Skin of body (tissue), 2 donors: ENCODE data around the gene KIAA0513. TPM values are rescaled to one million over a fixed set of nuclear protein-coding genes. Genes with fewer than 3 reads are reported as not detected.

ENCODE experiments used
- DNase-seq: peaks from one replicate; lab custom pipeline; 2025; lab: John Stamatoyannopoulos, UW
- total RNA-seq: library from RNA; depleted of rRNA; stranded (reverse); fragments of >200 nt; gene quantifications from one replicate; pipeline ENCODE4 v1.2.3, GENCODE V29; 2014

KIAA0513 gene
- total RNA-seq, 1 donor from 2014 or later: 8.4 TPM

DNA sequence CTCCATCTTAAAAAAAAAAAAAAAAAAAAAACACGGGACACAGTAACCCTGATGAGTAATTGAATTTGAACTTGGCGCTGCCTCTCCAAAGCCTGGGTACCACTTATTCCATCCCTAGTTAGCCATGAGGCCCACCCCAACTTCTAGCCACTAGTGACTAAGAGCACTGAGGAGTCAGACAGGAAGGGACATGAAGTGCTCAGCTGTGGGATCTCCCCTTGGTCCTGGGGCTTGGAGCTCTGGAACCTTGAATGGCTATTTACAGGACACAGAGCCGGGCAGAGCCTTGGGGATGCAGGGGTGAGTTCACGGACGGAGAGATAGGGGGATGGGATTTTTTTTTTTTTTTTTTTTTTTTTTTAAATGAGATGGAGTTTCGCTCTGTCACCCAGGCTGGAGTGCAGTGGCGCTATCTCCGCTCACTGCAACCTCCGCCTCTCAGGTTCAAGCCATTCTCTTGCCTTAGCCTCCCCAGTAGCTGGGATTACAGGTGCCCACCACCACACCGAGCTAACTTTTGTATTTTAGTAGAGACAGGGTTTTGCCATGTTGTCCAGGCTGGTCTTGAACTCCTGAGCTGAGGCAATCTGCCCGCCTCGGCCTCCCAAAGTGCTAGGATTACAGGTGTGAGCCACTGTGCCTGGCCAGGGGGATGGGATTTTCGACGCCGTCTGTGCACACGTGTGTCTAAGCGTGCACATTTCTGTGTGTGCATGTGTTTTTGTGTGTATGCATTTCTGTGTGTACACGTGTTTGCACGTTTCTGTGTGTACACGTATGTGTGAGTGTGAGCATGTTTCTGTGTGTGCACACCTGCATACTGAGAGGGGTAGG, 105.1 kb downstream of the KIAA0513 start:
- DNase-seq: no peak

DNA sequence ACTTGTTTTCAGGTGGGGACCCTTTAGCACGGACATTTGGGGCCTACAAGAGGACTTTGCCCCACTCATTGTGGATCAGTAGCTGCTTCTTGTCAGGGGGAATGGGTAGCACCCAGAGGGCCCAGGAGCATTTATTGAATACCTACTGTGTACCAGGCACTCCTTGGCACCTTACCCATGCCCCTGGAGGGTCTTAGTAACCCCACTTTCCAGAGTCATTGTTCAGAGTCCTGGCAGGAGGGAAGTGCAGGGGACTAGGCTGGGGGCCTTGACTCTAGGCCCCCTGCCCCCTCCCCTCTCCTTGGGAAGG, 105.7 kb downstream of the KIAA0513 start:
- DNase-seq: no peak

DNA sequence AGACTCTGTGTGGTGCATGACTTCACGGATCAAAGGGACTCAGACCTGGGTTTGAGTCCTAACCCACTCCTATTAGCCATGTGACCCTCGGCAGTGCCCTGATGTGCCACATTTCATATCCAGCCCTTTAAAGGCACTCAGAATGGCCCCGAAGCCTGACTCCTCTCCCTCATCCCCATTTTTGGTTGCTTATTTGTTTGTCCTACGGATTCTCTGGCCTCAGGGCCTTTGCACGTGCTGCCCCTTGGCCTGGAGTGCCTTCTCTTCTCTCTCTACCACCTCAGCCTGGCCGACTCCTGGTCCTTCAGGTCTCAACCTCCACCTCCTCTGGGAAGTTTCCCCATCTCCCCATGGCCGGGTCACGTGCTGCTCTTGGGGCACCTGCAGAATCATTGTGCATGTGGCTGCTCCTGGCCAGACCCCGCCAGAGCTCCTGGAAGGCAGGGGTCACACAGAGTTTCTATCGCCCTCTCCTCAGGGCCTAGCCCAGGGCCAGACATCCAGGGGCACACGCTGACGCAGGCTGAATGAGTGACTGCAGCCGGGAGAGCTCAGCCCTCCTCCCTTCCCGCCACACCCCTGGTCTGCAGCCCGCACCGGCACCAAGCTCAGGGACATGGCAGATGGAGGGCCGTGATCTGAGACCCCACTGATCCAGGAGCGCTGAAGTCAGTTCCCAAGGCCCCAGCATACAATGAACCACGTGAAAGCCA, 106.6 kb downstream of the KIAA0513 start:
- DNase-seq: no peak

DNA sequence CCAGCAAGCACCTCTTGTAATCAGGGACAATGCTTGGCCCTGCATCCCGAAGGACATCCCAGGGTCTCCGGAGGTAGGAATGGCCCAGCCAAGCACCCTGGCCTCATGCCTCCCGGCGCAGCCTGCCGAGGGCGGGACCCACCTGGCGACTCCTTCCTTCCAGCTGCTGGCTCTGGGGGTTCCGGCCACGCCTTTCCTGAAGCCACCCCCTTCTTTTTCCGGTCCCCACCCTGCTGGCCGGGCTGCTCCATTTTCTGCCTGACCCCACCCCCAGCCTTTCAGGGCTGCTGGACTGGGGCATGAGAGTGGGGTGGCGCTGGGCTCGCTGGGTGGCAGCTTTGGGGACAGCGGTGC, 107.2 kb downstream of the KIAA0513 start:
- no peak for DNase-seq

DNA sequence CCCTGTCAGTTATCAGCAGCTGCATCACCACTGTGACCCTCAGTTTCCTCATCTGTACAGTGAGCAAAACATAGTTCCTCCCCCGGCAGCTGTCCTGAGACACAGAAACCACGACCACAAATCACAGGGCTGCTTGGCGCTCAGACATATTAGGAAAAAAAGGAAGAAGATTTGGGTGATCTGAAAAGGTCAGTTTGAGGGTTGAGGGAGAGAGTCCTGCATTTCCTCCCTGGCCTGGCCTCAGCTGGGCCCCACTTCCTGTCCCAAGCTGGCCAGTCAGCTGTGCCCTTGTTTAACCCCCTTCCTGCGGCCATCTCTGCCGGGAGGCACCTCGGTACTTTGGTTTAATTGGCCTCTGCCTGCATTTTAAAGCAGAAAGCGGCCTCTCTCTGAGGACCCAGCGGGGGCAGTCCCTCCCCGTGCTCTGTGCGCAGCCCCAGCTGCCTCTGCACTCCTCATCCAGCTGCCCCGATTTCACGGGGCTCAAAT, 108.7 kb downstream of the KIAA0513 start:
- no peak for DNase-seq

DNA sequence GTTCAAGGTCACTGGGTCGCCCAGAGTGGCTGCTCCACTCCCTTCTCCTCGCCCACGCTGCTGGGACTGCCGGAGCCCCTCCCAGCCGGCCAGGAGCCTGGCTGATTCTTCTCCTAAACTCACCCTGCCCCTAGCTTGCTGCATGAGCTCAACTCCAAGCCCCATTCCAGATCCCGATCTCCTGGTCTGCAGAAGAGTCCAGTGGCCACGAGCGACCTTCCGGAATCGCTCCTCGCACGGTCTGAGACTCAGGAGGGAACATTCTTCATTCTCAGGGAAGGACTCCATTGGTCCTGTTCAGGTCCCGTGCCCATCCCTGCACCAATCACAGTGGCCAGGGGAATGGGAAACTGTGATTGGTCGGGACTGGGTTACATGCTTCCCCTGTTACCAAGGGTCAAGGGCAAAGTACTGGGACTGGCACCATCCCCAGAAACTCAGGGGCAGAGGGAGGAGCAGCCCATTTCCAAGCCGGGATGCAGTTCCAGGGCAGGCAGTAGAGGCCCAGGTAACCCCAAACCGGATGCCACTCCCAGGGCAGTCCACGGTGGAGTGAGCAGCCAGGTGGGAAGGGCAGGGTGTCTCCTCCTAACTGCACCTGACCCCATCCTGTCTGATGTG, 109.2 kb downstream of the KIAA0513 start:
- DNase-seq: peak; percentile 39

DNA sequence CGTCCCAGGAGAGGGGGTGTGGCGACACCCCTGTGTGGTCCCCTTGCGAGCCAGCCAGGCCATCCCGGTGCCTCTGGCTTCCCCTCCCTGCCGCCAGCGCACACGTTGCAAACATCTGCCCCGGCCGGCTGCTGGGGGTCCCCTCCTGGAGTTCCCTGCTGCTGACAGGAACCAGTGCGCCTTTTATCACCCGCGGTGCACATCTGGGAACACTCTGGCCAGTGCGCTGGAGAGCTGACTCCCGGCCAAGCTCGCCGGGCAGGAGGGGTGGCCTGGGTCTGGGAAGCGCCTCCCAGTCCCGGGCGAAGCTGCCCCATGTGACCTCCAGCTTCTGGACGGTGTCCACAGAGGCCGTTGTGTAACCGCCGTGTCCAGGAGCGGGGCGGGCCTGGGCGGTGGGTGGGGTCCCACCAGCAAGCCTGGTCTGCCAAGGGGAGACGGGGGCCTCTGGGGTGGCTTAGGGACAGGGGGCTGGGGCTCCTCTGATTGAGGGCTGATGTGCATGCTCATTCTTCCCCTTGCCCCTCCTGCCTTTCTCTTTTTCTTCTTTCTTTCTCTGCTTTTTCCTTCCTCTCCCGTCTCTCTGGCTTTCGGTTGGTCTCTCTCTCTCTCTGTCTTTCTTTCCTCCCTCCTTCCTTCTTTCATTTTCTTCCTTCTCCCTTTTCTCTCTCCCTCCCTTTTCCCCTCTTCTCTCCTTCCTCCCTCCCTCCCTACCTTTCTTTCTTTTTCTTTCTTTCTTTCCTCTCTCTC, 109.9 kb downstream of the KIAA0513 start:
- DNase-seq: peak; percentile 74

DNA sequence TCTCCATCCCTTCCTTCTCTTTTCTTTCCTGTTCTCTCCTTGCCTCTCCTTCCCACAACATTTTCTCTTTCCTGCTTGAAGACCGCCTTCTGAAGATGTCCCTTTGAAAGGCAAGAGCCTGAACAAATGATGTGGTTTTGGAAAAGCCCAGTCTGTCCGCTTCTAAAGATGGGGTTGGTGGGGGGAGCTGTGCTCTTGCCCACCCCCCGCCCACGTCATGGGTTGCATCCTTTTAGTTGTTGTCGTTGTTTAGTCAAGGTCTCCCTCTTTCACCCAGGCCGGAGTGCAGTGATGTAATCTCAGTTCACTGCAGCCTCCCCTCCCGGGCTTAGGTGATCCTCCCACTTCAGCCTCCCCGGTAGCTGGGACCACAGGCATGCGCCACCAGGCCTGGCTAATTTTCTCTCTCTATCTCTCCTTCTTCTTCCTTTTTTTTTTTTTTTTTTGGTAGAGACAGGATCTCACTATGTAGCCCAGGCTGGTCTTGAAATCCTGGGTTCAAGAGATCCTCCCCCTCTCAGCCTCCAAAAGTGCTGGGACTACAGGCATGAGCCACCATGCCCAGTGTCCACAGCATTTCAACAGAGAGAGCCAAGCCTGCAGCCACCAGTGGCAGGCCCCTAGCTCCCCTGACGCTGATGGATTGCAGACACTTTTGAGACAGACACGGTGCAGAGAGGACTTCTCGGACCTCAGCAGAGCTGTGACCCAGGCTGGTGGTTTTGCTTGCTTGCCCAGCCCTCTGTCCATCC, 110.7 kb downstream of the KIAA0513 start:
- no peak for DNase-seq

DNA sequence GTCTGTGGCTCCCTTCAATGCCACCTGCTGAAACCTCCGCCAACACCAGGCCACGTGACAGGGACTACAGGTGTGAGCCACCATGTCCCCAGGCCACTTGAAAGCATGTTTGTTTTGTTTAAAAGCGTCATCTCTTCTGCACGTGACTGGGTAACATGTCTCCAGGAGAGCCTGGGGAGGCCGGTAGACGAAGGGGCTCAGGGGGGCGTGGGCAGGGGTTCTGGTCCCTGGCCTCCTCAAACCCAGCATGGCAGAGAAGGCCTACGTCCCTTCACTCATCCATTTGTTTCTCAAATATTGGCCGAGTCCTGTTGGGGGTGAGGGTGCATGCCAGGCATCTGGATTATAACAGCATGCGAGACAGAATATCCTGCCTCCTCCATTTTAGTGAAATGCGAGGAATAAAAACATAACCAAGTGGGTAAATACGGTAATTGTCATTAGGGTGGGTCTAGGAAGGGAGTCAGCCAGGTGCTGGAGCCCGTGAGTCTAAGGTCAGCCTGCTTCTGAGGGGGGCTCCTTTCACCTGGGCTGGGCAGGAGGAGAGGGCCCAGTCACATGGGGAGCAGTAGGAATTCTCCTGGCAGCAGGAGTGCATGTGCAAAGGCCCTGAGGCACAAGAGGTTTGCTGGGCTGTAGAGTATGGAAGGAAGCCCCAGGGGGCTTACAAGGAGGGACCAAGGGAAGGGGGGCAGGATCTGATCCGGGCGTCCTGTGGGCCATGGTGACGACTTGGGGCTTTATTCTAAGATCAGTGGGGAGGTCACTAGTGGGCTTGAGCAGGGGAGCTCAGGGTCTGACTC, 111.4 kb downstream of the KIAA0513 start:
- no peak for DNase-seq

DNA sequence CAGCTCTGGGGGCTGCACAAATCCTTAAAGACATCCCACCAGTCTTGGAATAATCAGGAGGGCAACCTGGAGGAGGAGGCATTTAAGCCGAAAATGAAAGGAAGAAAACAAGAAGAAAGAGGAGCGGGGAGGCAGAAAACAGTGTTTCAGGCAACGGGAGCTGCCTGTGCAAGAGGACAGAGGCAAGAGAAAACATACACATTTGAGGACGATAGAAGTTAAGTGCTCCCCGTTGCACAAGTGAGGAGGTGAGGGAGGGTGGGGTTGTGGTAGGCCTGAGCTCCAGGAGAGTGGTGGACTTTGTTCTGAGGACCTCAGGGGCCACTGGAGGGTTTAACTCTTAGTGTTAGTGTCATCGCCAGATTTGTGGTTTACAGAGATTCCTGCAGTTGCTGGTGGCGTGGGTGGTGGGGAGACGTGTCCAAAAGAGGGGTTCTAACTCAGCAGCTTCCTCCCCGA, 112.3 kb downstream of the KIAA0513 start:
- DNase-seq: no peak

DNA sequence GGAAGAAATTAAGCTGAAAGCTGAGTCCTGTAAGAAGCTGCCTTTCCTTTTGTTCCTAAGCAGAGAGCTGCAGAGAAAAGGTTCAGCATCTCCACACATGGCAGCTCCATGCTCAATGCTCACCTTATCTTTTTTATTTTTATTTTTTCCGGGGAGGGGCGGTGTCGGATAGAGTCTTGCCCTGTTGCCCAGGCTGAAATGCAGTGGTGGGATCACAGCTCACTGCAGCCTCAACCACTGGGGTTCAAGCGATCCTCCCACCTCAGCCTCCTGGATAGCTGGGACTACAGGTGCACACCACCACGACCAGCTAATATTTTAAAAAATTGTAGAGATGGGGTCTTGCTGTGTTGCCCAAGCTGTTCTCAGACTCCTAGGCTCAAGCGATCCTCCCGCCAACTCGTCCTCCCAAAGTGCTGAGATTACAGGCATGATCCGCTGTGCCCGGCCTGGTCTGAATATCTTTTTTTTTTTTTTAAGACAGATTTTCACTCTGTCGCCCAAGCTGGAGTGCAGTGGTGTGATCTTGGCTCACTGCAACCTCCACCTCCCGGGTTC, 112.9 kb downstream of the KIAA0513 start:
- no peak for DNase-seq

DNA sequence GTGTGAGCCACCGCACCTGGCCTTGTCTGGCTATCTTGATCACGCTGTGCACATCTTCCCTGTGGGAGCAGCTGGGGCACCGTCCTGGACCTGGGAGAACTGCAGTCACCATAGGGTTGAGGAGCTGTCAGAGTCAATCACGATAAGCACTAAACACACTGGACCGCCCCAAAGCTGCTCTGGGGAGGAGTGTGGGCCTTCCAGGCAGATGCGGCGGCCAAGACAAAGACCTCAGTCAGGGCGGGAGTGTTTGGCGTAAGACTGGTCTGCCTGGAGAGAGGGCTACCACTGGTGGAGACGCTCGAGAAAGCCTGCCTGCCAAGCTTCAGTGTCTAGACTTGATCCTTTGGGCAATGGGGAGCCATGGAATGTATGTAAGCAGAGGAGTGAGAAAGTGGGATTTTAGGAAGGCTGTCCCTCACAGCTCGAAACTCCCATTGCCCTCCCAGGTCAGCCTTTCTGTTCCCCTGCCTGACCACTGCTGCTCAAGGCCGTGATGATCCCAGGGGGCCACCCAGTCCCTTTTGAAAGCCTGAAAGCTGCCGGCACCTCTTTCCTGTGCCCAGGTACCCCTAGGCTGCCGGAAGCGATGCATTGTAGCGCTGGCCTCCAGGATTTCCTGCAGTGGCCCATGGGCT, 114.0 kb downstream of the KIAA0513 start:
- DNase-seq: peak; percentile 41

DNA sequence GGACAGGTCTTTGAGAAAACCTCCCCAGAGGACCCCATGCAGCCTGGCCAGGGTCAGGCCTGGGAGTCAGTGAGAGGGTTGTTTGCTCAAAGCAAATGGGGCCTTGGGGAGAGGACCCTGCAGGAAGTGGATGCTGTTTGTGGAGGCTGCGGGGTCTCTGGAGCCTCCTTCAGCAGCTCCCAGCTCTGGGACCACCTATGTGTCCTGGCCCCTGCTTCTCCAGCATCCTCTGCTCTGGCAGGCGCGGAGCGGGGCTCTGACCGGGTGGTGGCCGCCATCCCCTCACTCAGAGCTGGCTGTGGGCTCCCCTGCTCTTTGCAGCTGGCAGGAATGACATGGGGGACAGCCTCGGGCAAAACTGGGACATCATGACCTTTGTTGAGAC, 114.5 kb downstream of the KIAA0513 start:
- no peak for DNase-seq

DNA sequence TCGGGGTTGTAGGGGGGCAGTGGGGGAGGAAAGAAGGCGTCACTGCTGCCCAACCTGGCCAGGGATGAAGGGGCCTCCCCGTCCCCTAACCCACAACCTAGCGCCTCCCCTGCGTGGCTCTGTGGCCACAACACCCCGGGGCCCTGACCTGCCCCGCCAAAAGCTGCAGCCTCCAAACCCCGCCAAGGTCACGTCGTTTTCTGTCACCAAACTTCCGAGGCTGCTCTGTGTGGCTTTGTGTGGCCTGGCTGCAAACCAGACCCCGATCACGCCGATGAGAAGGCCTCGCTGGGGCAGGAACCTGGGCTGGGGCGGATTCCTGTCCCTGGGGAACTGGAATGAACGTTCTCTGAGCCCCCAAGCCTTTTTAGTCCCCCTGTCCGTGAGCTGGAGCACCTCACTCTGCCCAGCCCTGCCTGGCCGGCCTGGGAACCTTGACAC, 115.2 kb downstream of the KIAA0513 start:
- no peak for DNase-seq

Other genes with a start within 250 kb of the KIAA0513 start
- gene CRISPLD2, start 207.8 kb upstream of the KIAA0513 start, total RNA-seq: 11.8 TPM
- 21.1 TPM for gene ZDHHC7, start 16.3 kb upstream of the KIAA0513 start, total RNA-seq
- not detected for gene CIBAR2, start 84.7 kb downstream of the KIAA0513 start, total RNA-seq